Measurements from ENCODE around the gene TBCD.
"Not testable (repeated sequence)": the region's sequence is repeated elsewhere in the genome, so short reads cannot be mapped to it uniquely, and the experiment has no call there.

TBCD gene

DNA sequence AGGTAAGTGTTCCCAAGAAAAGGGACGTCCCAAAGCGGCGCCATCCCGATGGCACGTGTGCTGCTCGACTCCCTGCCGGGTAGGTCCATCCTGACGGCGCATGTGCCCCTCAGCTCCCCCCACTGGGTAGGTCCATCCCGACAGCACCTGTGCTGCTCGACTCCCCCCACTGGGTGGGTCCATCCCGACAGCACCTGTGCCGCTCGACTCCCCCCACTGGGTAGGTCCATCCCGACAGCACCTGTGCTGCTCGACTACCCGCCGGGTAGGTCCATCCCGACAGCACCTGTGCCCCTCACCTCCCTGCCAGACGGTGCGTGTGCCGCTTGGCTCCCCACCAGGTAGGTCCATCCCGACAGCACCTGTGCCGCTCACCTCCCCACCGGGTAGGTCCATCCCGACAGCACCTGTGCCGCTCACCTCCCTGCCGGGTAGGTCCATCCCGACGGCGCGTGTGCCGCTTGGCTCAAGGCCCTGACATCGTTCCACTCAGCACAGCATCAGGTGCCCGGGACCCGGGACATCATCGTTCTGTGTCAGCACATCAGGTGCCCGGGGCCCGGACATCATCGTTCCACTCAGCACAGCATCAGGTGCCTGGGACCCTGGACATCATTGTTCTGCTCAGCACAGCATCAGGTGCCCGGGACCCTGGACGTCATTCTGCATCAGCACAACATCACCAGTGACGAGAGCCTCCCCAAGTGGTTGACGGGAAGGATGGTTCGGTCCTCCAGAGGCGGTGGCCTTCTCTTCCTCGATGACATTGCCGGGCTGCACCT lies 22.2 kb upstream of the TBCD start:
- no peak for FAIRE-seq

DNA sequence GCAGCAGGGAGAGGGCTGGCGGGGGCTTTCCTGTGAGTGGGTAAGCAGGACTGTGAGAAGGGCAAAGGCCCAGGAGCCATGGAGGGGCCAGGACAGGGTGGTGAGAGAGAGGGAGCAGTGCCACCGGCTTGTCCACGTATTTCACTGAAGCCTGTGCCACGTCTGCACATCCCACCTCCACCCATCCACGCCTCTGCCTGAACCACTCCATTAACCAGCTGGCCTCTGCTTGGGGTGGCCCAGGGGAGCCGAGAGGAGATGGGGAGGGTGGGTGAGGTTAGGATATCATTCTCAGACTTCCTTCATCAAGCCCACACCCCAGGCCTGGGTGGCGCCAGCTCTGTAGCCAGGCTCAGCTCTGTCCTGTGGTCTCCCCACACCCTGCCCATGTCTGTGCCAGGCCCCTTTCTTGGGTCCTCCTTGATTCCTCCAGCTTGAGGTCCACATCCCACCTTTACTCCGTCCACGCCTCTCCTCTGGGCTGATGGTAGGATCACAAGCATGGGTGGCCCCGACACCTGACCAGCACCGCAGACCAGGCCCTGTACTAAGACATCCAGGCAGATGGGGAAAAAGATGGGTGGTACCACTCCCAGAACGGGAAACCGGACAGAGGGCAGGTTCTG lies 19.6 kb upstream of the TBCD start:
- FAIRE-seq, result no peak

DNA sequence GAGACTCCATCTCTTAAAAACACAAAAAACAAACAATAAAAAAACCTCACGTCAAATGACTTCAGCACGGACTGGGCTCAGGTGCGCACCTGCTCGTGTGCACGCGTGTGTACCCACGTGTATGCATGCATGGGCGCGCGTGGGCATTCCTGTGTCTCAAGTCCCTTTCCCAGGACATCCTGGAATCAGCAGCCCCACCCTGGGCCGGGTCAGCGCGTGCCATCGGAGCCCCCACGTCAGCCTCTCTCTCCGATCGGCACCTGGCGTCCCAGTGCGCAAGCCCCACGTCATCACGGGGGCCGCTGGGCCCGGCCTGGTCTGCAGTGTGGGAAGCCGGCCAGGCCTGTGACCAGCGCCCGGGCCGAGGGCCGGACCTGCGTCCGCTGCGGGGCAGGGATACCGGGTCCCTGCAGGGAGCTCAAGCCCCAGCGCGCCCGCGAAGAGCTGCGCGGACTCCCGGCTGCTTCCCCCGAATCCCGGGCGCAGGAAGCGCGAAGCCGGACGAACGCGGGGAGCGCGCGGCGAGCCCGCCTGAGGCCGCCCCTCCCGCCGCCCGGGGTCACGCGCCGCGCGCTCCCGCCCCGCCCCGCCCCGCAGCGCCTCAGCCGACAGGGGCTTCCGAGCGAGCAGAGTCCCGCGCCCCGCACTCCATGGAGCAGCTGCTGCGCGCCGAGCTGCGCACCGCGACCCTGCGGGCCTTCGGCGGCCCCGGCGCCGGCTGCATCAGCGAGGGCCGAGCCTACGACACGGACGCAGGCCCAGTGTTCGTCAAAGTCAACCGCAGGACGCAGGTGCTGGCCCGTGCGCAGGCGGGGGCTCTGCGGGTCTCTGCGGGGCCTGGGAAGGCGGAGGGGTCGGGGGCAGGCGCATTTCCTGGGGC lies 16.6 kb upstream of the TBCD start, which contains the start of gene FN3K:
FN3K (plus strand) TSS at position 629 of the 880 bp plus-strand sequence; CDS start at position 651, 22 bp downstream.
- FAIRE-seq, result no peak

DNA sequence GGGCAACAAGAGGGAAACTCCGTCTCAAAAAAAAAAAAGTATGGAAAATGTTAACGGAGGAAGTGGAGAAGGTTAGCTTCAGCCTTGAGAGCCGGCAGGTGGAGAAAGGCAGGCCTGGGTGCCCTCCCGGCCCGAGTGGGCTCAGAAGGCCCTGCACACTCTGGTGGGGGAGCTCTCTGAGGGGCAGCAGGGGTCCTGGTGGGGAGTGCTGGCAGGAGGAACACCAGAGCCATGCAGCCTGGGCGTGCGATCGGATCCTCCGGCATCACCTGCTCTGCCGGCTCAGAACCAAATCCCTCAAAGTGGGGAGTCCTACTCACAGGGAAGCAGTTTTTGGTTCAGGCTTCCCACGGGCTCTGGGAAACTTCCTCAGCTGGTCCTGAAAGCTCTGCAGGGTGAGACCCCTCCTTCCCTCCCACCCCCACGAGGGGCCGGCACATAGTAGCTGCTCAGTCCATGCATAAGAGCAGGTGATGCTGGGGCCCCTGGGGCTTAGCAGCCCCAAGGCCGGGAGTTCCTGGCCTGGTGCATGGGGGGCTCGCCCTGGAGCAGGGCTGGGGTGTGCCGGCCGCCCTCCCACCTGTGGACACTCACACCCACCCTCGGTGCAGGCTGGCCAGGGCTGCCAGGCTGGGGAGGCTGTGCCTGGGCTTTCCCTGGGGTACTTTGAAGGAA lies 15.2 kb upstream of the TBCD start:
- FAIRE-seq, result no peak

DNA sequence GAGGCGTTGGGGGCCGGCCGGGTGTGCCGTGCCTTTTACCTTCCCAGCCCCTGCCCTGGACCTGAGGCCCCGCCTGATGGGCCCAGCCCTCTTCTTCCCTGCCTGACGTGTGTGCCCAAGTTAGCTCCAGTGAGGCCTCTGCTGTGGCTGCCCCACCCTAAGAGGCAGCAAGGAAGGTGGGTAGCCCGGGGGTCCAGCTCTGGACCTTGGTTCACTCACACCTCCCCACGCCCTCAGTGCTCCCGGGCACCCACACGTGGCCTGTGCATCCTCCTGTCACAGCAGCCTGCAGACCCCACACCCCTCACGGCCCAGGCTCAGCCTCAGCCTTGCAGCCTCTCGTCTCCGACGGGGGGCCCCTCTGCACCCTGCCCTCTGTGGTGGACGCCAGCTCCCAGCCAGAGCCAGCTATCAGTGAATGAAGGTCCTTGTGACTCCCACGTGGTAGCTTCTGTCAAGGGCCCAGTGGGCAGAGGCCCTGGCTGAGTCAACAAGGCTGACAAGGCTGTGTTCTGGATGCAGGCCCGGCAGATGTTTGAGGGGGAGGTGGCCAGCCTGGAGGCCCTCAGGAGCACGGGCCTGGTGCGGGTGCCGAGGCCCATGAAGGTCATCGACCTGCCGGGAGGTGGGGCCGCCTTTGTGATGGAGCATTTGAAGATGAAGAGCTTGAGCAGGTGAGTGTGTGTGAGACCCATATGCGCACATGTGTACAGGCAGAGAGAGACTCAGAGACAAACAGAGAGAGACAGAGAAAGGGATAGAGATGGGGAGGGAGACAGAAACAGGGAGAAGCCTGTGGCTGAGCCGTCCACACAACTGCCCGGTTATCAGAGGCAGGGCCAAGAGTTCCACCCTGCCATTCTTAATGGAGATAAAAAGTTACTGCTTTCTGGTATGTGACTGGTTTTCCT lies 13.6 kb upstream of the TBCD start:
- FAIRE-seq, result no peak

DNA sequence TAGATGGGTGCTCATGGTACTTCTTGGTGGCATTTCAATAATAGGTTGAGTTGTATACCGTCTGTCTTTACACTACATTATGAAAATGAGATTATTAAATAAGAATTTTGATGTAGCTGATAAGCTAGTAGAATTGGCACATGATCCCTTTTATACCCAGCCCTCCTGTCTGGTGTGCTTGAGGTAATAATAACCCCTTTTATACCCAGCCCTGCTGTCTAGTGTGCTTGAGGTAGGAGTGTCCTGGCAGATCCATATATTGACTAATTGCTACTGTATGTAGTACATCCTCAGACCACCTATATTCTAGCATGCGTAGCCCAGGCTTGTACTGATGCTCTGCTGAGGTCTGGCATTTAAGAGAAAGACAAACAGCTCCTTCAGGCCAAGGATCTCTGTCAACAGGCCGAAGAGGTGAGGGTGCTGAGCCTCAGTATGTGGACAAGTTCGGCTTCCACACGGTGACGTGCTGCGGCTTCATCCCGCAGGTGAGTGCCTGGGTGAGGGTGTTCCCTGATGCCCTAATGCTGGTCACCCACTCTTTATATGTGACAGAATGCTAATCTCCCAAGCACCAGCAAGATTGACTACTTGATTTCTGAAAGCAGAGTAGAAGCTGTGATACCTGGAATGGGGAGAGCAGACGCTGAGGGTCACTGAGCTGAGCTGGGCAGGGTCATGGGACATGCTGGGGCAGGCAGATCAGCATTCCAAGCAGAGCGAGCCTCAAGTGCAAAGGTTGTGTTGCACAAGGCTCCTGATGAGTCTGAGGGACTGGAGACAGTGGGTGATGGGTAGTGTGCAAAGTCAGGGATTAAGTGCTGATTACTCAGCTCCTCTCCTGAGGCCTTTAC lies 10.7 kb upstream of the TBCD start:
- no peak for FAIRE-seq

DNA sequence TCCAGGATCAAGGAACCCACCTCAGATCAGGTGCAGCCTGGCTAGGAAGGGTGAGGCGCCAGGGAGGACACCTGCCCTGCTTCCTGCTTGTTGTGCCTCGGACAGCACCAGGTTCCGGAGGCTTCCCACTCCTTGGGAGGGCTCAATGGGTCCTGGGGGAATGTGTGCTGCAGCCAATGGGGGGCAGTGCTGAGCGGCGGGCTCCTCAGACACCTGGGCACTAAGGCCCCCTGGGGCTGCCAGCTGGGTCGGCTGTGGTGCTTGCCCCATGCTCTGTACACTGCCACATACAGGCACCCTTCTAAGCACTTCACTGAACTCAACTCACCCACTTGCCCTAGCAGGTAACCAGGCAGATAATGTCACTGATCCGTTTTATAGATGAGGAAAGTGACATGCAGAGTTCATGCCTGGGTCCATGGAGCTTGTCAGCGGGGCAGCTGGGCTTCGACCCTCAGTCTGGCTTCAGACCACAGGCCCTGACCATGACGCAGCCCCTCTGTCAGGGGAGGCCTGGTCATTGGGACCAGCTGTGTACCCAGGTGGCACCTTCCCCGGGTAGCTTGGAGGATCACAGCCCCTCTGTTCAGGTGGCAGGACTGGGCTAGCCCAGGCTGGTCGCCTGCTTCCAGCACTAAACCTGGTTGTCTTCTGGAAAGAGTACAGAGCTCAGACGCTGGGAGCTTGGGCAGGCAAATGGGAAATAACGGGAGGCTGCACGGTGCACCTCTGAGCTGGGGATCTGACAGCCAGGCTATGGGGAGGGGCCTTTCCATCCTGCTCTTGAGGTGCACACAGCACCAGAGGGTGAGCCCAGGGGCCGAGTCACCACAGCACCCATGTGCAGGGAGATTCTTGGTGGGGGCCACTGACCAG lies 8.3 kb upstream of the TBCD start:
- FAIRE-seq, result no peak

DNA sequence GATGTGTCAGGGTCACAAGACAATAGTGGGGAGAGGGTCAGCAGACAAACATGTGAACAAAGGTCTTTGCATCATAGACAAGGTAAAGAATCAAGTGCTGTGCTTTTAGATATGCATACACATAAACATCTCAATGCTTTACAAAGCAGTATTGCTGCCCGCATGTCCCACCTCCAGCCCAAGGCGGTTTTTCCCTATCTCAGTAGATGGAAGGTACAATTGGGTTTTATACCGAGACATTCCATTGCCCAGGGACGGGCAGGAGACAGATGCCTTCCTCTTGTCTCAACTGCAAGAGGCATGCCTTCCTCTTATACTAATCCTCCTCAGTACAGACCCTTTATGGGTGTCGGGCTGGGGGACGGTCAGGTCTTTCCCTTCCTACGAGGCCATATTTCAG lies 7.1 kb upstream of the TBCD start:
- FAIRE-seq, result not testable (repeated sequence)

DNA sequence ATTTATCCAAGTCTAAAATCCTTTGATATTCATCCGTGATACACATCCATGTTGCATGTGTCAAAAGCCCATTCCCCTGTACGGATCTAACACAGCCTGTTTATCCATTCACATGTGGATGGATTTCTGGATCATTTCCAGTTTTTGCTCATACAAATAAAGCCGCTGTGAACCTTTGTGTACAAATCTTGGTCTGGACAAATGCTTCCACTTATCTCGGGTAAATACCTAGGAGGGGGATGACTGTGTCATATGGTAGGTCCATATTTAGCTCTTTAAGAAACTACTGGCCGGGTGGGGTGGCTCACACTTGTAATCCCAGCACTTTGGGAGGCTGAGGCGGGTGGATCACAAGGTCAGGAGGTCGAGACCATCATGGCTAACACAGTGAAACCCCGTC lies 6.3 kb upstream of the TBCD start:
- no peak for FAIRE-seq

DNA sequence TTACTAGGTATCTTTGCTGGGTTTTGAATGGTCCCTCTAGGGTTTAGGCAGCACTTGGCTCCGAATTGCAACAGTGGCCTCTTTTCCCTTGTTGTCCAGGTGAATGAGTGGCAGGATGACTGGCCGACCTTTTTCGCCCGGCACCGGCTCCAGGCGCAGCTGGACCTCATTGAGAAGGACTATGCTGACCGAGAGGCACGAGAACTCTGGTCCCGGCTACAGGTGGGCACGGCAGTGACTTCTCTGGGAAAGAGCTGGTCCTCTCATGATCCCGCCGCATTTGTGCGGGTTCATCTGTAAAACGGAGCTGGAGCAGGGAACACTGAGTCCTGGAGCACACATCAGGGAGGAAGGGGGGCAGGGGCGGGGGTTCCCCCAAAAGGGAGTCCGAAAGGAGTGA lies 3.1 kb upstream of the TBCD start:
- no peak for FAIRE-seq

DNA sequence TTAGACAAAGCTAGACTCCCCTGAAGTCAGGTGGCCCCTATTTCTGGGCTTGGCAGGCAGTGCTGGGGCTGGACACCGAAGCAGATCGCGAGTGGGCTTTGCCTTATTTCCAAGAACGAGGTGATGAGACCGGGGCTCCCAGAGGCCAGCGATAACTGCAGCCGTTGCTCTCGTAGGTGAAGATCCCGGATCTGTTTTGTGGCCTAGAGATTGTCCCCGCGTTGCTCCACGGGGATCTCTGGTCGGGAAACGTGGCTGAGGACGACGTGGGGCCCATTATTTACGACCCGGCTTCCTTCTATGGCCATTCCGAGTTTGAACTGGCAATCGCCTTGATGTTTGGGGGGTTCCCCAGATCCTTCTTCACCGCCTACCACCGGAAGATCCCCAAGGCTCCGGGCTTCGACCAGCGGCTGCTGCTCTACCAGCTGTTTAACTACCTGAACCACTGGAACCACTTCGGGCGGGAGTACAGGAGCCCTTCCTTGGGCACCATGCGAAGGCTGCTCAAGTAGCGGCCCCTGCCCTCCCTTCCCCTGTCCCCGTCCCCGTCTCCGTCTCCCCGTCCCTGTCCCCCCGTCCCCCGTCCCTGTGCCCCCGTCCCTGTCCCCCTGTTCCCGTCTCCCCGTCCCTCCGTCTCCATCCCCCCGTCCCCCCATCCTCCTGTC lies 1.5 kb upstream of the TBCD start:
- no peak for FAIRE-seq

DNA sequence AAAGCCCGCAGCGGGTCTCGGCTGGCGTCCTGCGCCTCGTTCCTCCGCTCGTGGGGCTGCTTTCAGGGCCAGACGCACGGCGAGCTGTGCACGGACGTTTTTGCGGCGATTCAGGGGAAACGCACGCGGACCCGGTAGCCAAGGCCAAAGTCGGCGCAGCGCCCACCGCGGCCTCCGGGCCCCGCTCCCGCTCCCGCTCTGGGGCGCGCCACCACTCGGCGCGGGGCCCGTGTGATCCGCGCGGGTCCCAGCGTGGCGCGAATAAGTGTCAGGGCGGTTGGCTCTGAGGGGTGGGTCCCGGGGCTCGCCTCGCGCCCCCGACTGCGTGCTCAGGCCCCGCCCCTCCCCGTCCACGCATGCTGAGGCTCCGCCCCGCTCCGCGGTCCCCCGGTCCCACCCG lies 694 bp upstream of the TBCD start:
- FAIRE-seq, result no peak

DNA sequence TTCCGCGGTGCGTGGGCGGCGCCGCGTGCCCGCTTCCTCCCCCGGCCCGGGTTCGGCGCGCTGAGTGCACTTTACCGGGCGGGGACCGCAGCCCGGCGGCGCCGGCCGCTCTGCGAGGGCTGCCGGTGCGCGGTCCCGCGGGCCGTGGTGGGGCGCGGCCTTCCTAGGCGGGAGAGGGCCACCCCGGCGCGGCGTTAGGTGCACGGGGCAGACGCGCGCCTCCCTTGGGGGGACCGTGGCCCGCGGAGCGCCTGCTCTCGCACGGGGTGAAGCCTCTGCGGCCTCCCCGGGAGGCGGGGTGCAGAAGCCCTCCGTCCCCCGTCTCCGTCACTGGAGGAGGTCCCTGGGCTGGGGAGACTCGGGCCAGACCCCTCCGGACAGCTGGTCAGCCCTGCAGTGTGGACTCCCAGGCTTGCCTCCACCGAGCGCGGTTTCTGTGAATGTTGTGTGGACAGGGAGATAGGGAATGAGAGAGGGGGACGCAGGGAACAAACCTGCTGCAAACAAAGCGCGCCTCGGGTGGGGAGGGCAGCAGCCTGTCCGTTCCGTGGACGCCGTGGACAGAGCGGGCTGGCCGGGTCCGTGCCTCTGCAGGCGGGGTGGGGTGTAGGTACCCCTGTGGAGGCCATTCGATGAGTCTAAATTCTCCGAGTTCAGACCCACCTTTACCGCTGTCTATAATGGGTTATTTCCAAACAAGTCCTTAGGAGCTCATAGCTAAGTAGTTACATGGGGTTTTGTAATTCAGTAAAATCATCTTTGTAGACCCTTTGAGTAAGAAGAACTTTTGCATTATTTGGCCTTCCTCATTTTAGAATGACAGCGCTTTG lies 721 bp downstream of the TBCD start:
- no peak for FAIRE-seq

DNA sequence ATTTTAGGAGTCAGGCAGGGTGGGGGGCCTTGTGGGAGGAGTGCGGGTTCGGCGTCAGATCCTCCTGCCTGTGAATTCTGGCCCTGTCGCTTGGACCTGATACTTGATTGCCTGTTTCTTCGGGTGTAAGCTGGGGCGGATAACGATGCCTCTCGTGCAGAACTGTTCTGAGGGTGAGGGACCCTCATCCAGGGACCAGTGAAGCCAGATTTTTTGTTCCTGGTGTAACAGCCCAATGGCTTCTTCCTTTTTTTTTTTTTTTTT lies 1.3 kb downstream of the TBCD start:
- no peak for FAIRE-seq

DNA sequence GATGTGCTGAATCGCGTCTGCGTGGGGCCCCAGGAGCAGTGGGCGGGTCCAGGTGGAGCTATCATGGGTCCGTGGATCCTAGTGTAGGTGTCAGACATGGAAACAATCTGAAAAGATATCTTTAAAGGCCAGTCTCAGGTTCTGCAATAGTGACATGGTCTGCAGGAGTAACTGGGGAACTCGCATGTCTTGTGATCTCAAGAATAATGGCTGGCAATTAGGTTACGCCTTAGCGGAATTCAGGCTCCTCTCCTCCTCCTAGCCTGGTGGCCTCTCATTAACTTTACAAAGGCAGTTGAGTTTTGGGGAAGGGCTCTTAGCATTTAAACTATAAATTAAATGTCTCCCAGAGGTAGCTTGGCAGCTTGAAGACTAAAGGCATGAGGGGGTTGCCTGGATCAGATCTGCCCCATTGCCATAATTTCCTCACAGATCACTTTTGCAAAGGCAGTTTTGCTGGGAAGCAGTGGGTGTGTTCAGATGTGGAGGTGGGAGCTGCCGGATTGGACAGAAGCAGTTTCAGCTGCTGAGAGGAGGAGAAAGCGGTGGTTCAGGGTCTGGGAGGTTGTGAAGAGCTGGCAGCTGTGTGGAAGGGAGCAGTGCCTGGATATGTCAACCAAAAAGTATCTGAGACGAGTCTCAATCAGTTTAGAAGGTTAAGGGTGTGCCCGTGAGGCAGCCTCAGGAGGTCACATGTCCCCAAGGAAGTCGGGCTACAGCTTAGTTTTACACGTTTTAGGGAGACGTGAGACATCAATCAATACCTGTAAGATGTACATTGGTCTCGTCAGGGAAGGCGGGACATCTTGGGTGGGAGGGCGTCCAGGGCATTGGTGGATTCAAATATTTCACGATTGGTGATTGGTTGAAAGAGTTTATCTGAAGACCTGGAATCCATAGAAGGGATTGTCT lies 2.7 kb downstream of the TBCD start:
- FAIRE-seq, result peak; percentile 87

DNA sequence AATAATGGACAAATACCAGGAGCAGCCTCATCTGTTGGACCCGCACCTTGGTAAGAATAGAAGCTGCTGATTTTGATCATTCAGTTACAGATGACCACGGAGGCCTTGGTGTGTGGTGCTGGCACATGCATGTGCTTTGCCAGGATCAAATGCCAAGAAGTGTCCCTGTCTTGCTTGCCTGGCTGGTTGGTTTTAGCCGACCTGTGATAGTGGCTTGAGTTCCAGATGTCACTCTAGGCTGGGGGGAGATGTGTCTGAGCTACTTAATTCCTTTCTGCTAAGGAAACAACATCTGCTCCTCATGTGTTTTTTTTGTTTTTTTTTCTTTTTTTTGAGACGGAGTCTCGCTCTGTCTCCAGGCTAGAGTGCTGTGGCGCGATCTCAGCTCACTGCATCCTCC lies 4.3 kb downstream of the TBCD start:
- FAIRE-seq, result no peak

DNA sequence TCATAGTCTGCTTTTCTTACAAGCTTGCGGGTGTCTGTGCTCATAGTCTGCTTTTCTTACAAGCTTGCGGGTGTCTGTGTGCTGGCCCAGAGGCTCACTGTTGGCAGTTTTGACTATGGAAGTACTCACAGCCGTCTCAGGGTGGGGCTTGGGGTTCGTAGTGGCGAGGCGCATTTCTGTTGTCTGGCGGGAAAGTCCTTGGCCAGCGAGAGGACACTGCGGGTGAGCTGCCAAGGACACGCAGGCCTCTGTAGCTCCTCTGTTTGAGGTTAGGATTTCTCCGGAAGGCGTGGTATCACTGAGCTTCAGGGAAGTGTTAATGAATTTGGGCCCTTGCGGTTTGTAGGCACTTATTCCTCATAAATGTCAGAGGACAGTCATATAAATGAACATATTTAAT lies 13.5 kb downstream of the TBCD start:
- no peak for FAIRE-seq
